Tibial nerve (tissue), 4 donors: ENCODE results near the gene ITGAE. TPM values are rescaled to one million over a fixed set of nuclear protein-coding genes. Genes with fewer than 3 reads are reported as not detected.
"Not testable (repeated sequence)": the region's sequence is repeated elsewhere in the genome, so short reads cannot be mapped to it uniquely, and the experiment has no call there.

ENCODE experiments used
- DNase-seq, 2 donors: peaks; one replicate each; pipeline ENCODE4 v3.0.0-alpha.2; 2019; ENCODE audit warnings: low spot score in 2 of 2
- H3K27ac ChIP-seq, 4 donors: fragments of 200-600 bp; sonication (generic) in 3 of 4; one replicate each; pipeline ENCODE4 v1.5.1; 2017 to 2019; ENCODE audit warnings: mild to moderate bottlenecking in 1 of 4
- H3K27me3 ChIP-seq, 2 donors: fragments of 200-600 bp; sonication (generic) in 1 of 2; one replicate each; pipeline versions ENCODE4 v1.5.1 to v1.6.0; 2017 to 2019
- H3K36me3 ChIP-seq, 3 donors: fragments of 200-600 bp; sonication (generic); one replicate each; pipeline ENCODE4 v1.5.1; 2018 to 2019
- H3K4me1 ChIP-seq, 4 donors: fragments of 200-600 bp; sonication (generic) in 3 of 4; one replicate each; pipeline ENCODE4 v1.5.1; 2017 to 2019
- H3K4me3 ChIP-seq, 4 donors: fragments of 200-600 bp; sonication (generic) in 3 of 4; one replicate each; pipeline ENCODE4 v1.5.1; 2017 to 2019; ENCODE audit warnings: mild to moderate bottlenecking in 1 of 4, moderate library complexity in 1 of 4
- H3K9me3 ChIP-seq, 4 donors: fragments of 200-600 bp; sonication (generic) in 3 of 4; one replicate each; pipeline ENCODE4 v1.5.1; 2017 to 2019
- EP300 ChIP-seq, 2 donors: sonication (generic); formaldehyde crosslinking; IDR thresholded peaks; one replicate each; pipeline ENCODE4 v1.6.1; 2017; ENCODE audit warnings: antibody characterized with exemption in 2 of 2, mild to moderate bottlenecking in 1 of 2
- POLR2A ChIP-seq, 2 donors: fragments of 450-650 bp; IDR thresholded peaks; one replicate each; pipeline ENCODE4 v1.6.1; 2017; ENCODE audit warnings: antibody characterized with exemption in 2 of 2, mild to moderate bottlenecking in 2 of 2, moderate library complexity in 2 of 2
- WGBS, 2 donors: methylation state at CpG; one replicate each; pipeline ENCODE4 v1.1.5; 2018; 5-methylcytosine and 5-hydroxymethylcytosine counted together
- total RNA-seq, 4 donors: library from RNA; depleted of rRNA; stranded (reverse); fragments of >200 nt; gene quantifications; one replicate each; pipeline ENCODE4 v1.1.0, GENCODE V29; 2016
- TF ChIP-seq, protein P1 (sequence below), 5 experiments: fragments of 200-600 bp in 3 of 5; fragments of 450-650 bp in 2 of 5; sonication (generic) in 3 of 5; IDR thresholded peaks; one replicate each; pipeline ENCODE4 v1.5.1; 2016 to 2019; ENCODE audit warnings: antibody characterized with exemption in 5 of 5, mild to moderate bottlenecking in 3 of 5, moderate library complexity in 2 of 5

Gene ITGAE
- total RNA-seq, 4 donors from 2014 or later = 11.1 to 17.5 (median 13.4) TPM

DNA sequence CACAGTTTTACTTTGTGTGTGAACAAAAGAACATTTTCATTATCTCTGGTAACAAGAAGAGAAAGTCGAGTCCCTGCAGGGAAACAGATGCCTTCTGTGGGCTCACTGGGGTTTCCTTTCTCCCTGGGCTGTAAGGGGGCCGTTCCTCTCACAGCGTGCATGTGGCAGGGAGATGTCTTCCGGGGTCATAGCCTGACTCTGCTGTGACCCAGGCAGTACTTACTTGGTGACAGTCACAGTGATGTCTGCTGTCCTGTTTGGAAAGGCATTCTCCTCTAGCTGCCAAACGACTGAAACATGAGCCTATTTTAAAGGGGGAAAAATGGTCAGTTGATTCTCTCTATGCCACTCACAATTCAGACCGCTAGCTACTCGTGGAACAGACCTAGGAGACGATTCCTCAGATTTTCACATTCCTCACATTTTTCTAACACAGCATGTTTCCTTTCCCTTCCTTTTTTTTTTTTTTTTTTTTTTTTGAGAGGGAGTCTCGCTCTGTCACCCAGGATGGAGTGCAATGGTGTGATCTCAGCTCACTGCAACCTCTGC is 70.0 kb downstream of the ITGAE start:
- no peak for DNase-seq
- H3K4me1 ChIP-seq = no peaks in the 10 kb centered on the region
- H3K27ac ChIP-seq = no peak overlapping the region
- peaks cover 0 to 1% of the 10 kb centered on the region in 2 donors for H3K27me3 ChIP-seq
- no peak overlapping the region for H3K4me3 ChIP-seq
- no peaks in the 10 kb centered on the region for H3K36me3 ChIP-seq
- WGBS, 2 donors = 30 to 39% methylated on average over 9 of the region's 9 CpGs
- no peaks in the 10 kb centered on the region for H3K9me3 ChIP-seq
- TF ChIP-seq EP300 (IDR thresholded peaks at IDR 0.05) = no peak
- TF ChIP-seq, protein P1, sequence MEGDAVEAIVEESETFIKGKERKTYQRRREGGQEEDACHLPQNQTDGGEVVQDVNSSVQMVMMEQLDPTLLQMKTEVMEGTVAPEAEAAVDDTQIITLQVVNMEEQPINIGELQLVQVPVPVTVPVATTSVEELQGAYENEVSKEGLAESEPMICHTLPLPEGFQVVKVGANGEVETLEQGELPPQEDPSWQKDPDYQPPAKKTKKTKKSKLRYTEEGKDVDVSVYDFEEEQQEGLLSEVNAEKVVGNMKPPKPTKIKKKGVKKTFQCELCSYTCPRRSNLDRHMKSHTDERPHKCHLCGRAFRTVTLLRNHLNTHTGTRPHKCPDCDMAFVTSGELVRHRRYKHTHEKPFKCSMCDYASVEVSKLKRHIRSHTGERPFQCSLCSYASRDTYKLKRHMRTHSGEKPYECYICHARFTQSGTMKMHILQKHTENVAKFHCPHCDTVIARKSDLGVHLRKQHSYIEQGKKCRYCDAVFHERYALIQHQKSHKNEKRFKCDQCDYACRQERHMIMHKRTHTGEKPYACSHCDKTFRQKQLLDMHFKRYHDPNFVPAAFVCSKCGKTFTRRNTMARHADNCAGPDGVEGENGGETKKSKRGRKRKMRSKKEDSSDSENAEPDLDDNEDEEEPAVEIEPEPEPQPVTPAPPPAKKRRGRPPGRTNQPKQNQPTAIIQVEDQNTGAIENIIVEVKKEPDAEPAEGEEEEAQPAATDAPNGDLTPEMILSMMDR (IDR thresholded peaks at IDR 0.05) = no peak
- no peak for TF ChIP-seq POLR2A (IDR thresholded peaks at IDR 0.05)

DNA sequence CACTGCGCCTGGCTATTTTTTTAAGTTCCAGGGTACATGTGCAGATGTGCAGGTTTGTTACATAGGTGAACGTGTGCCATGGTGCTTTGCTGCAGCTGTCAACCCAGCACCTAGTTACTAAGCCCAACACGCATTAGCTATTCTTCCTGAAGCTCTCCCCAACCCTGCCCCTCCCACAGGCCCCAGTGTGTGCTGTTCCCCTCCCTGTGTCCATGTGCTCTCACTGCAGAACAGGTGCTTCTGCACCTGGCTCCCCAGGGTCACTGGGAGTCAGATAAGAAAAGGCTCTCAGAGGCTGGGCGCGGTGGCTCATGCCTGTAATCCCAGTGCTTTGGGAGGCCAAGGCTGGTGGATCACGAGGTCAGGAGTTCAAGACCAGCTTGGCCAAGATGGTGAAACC is 71.1 kb downstream of the ITGAE start:
- WGBS, 2 donors = 78 to 79% methylated on average over 6 of the region's 6 CpGs

DNA sequence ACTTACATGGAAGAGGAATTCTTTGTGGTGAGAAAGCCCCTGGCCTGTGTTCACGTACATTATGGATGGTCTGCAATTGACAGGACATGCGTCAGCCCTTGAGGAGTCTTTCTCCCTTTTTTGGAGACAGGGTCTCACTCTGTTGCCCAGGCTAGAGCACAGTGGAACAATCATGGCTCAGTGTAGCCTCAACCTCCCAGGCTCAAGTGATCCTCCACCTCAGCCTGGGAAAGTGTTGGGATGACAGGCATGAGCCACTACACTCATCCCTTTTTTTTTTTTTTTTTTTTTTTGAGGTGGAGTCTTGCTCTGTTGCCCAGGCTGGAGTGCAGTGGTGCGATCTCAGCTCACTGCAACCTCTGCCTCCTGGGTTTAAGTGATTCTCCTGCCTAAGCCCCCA is 72.9 kb downstream of the ITGAE start:
- not testable (repeated sequence) for H3K36me3 ChIP-seq, H3K27ac ChIP-seq, H3K9me3 ChIP-seq, DNase-seq, H3K4me3 ChIP-seq, H3K27me3 ChIP-seq
- peaks cover 0 to 10% (median 4%) of the 10 kb centered on the region in 4 donors for H3K4me1 ChIP-seq
- WGBS, 2 donors = 100% methylated on average over 3 of the region's 3 CpGs

More for the DNA sequence above, 71.1 kb downstream of the ITGAE start:
- TF ChIP-seq EP300 (IDR thresholded peaks at IDR 0.05) = no peak
- TF ChIP-seq POLR2A (IDR thresholded peaks at IDR 0.05) = no peak
- TF ChIP-seq, protein P1 (IDR thresholded peaks at IDR 0.05) = no peak
- Histone ChIP-seq H3K36me3 (no peaks in the 10 kb centered on the region), H3K27ac (no peak overlapping the region), H3K27me3 (no peaks in the 10 kb centered on the region), H3K4me3 (no peak overlapping the region), H3K4me1 (no peaks in the 10 kb centered on the region), H3K9me3 (no peaks in the 10 kb centered on the region)
- no peak for DNase-seq

DNA sequence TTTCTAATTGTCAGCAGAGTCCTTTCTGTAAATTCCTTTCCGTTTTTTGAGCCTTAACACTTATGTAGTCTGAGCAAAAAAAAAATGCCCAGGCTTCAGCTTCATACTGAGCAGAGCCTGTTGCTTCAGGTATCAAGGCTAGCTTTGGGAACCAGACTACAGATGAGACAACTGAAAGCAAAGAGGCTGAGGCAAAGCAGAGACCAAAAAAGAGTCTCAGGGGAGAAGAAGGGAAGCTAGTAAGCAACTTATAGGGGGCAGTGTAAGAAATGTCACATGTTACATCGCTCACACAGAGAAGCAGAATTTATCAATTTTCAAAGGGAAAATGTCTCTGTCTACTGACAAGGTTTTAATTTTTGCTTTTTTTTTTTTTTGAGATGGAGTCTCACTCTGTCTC is 73.9 kb downstream of the ITGAE start:
- no peaks in the 10 kb centered on the region for H3K27me3 ChIP-seq
- H3K9me3 ChIP-seq = no peaks in the 10 kb centered on the region
- no peak overlapping the region for H3K4me3 ChIP-seq
- no peak for DNase-seq
- no peak overlapping the region for H3K27ac ChIP-seq
- TF ChIP-seq, protein P1 (IDR thresholded peaks at IDR 0.05) = no peak
- TF ChIP-seq POLR2A (IDR thresholded peaks at IDR 0.05) = no peak
- no peak for TF ChIP-seq EP300 (IDR thresholded peaks at IDR 0.05)
- no peaks in the 10 kb centered on the region for H3K36me3 ChIP-seq
- WGBS, 2 donors = 42 to 45% methylated on average over 2 of the region's 2 CpGs
- H3K4me1 ChIP-seq = peaks cover 0 to 20% (median 10%) of the 10 kb centered on the region in 4 donors

DNA sequence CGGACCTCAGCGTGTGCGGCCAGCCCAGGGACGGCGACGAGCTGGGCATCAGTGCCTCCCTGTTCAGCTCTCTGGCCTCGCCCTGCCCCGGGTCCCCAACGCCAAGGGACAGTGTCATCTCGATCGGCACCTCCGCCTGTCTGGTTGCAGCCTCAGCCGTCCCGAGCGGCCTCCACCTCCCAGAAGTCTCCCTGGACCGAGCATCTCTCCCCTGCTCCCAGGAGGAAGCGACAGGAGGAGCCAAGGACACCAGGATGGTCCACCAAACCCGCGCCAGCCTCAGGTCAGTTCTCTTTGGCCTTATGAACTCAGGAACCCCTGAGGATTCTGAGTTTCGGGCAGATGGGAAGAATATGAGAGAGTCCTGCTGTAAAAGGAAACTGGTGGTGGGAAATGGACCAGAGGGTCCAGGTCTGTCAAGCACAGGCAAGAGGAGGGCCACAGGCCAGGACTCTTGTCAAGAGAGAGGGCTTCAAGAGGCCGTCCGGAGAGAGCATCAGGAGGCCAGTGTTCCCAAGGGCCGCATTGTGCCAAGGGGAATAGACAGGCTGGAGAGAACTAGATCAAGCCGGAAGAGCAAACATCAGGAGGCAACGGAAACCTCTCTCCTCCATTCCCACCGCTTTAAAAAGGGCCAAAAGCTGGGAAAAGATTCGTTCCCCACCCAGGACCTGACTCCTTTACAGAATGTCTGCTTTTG is 76.5 kb downstream of the ITGAE start:
- TF ChIP-seq, protein P1 (IDR thresholded peaks at IDR 0.05) = no peak
- no peak for TF ChIP-seq EP300 (IDR thresholded peaks at IDR 0.05)
- no peak for TF ChIP-seq POLR2A (IDR thresholded peaks at IDR 0.05)

More for the DNA sequence above, 76.5 kb downstream of the ITGAE start:
- Histone ChIP-seq H3K27ac (peak overlapping the region in 1 of 4 donors; percentile 87), H3K27me3 (no peaks in the 10 kb centered on the region), H3K9me3 (no peaks in the 10 kb centered on the region), H3K4me1 (peaks cover 2 to 42% (median 19%) of the 10 kb centered on the region in 4 donors), H3K36me3 (peaks cover 0 to 3% (median 0%) of the 10 kb centered on the region in 3 donors), H3K4me3 (peak overlapping the region; percentile 74 to 93 (median 78))
- 16 to 25% methylated on average over 19 to 27 of the region's 27 CpGs for WGBS, 2 donors
- DNase-seq = no peak
